HG03159 (cell line): ENCODE results near the gene ARFGEF3.

Experiments used
- ATAC-seq: cut with Tn5 transposase; IDR thresholded peaks from one replicate; pipeline ENCODE4 v1.9.1; 2021; ENCODE audit warnings: mild to moderate bottlenecking, moderate library complexity; ENCODE audit not compliant: unreplicated experiment

ARFGEF3 gene

DNA sequence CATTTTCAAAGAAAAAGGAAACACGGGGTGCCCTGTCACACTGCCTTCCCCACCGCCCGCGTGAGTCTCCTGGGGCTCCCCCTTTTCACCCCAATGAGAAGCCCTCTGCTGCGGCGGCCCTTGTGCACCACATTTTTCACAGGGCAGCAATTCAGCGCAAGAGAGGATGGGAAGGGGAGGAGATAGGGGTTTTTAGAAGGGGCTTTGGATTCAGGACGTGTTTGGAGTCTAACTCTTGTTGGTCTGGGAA, 726 bp upstream of the ARFGEF3 start:
- ATAC-seq, result no peak

DNA sequence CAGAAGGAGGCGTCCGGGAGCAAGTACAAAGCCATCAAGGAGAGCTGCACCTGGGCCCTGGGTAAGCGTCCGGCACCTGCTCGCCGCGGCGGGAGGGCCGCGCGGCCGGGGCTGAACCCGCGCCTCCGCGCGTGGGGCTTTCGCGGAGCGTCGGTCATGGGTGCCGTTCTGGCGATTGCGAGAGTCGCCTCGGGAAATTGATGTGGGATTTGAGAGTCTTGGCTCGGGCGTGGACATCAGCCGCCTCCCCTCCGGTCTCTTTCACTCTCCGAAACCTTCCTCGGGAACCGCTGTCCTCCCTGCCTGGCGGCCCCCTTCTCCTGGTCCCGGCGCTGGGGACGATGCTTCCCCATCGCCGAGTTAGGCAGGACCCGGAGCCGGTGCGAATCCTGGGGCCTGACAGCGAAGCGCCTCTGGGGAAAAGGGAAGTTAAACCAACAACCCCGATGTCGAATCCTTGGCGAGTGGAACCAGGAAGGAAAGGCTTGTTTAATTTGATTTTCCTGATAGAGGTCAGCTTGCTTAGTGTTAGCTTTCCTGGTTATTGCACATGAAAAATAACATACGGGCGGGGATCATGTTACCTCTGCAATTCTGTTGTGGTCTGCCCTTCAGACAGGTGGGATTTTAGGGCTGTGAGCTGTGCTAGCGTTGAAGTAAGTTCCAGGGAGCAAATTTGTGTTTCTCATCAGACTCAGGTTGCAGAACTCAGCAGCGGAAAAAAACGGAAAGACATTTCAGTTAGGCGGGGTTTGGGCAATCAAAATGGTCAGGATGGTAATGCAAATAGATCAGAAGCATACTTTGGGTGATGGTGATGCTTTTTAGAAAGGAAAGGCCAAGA, 594 bp downstream of the ARFGEF3 start:
- peak; percentile 24 for ATAC-seq

DNA sequence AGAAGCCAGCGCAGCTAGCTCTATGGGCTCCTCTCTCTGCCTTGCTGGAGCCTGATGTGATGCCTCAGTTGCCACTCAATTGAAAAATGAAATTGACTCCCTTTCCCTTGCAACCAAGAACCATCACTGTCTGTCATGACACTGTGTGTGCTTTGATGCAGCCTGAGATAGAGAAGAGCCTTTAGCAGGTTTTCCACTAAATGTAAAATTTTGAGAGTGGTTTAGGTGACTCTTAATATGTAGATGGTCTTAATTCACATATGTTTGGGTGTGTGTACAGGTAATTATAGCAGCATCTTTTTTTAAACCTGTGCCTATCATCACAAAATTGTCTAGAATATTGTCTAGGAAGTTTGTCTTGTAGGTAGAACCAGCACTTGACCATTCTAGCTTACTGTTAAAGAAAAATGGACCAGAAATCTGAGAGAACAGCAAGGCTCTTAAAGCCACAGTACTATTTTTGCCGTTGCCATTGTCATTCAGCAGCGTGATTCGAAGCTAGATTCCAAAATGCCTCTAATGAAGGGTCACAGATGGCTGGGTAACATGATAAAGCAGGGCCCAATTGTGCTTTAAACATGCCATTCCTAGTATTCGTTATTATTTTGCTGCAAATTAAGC, 1.3 kb downstream of the ARFGEF3 start:
- ATAC-seq, result no peak

DNA sequence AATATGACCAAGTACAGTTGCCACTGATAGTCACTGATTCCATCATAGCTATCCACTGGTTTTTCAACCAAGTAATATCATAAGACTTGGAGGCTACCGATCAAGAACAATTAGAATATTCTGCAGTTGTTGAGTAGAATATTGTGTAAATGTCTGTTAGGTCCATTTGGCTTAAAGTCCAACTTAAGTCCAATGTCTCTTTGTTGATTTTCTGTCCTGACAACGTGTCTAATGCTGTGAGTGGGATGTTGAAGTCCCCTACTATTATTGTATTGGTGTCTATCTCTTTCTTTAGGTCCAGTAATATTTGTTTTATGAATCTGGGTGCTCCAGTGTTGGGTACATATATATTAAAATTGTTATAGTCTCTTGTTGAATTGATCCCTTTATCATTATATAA, 13.9 kb downstream of the ARFGEF3 start:
- no peak for ATAC-seq

DNA sequence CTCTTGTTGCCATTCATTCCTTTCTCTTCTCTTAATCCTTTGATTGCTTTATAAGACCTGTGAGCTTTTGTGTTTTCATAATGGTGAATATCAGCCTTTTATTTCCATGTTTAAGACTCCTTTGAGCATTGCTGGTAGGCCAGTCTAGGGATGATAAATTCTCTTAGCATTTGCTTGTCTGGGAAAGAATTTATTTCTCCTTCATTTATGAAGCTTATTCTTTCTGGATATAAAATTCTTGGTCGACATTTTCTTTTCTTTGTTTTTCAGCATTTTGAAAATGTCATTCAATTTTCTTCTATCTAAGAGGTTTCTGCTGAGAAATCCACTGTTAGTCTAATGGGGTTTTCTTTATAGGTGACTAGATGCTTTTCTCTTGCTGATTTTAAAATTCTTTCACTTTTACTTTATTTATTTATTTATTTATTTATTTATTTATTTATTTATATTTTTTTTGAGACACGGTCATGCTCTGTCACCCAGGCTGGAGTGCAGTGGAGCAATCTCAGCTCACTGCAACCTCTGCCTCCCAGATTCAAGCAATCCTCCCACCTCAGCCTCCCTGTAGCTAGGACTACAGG, 15.0 kb downstream of the ARFGEF3 start:
- ATAC-seq, result no peak

DNA sequence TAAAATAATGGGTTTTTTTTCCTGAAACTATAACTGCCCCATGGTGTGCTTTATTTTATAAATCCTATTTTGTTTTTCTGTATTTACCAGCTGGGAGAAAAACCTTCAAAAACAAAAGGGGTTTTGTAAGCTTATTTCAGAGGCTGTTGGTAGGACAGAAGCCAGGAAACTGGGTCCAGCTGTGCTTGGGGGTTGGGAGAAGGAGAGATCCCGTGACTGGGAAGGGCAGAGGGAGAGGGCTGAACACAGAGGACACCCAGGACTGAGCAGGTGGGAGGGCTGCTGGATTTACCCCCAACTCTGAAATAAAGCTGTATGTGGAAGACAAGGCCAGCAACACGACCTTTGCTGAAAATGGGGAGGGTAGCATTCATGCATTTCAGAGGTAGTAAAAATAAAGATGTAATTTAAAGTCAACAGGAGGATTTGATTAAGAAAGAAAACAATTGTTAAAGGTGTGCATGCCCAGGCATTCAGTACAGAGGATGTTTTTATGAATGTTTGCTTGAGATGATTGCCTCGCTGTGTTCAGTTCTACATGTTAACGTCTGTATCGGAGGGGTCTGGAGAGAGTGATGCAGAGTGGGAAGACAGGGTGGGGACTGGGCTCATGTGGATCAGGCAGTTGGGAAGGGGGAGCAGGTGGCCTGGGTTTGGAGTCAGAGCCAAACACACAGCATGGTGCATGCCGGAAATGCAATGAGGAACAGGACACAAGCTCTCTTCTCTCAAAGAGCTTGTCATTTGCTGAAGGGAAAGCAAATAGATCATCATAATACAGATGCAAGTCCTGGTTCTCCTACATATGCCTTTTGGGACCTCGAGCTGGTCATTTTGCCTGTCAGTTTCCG, 21.4 kb downstream of the ARFGEF3 start:
- no peak for ATAC-seq

DNA sequence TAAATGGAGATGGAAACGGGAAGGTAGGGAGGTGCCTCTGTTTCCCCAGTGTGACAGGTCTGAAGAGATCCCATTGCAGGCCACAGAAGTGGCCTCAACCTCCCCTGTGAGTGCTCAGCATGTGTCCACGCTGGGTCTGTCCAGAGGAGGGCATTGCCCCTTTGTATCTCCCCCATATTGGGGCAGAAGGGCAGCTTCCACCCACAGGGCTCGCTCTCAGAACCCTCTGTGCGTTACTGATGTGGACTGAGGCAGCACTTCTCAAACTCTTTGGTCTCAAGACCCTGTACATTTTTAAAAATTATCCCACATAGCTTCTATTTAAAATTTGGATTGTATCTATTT, 22.0 kb downstream of the ARFGEF3 start:
- no peak for ATAC-seq

DNA sequence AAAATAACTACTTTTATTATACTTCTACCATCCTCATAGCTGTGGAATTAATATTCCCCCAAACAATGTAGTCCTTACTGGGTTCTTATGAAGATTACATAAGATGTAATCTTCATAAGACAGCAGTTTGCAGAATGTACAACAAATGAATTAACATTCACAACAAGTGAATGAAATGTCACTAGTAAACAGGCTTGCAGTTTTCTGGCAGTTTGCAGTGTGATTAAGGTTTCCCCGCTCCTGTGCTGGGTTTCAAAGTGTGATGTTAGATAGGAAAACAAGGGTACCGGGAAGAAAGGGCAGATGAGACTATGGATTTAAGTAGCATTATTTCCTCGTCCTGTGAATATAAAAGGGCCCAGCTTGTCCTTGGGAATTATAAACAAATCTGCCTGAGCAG, 22.5 kb downstream of the ARFGEF3 start:
- ATAC-seq, result no peak

DNA sequence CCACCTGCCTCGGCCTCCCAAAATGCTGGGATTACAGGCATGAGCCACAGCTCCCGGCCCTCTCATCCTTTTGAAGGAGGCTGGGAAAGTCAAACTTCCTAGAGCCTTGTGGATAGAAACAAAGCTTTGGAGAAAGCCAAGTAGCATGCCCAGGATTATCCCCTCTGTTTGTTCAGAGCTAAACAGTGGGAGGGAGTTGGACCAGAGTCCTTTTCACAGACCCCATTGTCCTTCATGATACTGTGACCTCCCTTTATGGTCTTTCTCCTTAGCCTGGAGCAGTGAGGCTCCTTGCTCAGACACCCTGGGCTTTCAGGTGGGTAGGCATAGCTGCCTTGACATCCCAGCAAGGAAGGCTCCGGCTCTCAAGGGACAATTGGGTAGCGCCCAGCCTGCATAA, 25.4 kb downstream of the ARFGEF3 start:
- no peak for ATAC-seq

DNA sequence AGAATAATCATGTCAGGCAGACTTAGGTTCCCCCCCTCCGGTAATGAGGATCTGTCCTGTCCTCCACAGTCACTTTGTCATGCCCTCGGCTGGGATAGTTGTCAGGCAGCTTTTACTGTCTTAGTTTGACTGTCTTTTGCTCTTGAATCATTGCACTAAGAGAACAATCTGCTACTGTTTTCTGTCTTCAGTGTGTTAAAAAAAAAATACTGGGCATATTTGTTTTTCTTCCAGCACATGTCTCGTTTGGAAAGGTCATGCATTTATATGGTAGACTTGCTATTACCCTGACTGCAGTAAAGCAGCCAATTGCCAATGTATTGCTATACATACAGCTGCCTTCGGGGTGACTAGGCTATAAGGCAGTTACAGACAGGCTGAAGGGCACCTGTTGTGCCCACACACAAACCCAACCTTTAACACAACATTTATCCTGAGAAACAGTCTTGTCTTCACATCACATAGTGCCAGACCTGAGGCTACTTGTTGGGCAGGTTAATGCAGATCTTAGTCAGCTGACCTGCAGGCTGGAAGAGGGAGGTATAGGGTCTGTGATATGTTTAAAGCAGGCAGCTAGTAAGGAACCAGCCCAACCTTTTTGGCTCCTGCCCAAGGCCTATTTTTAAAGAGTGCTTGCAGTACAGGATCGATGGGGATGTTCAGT, 26.7 kb downstream of the ARFGEF3 start:
- ATAC-seq, result no peak

DNA sequence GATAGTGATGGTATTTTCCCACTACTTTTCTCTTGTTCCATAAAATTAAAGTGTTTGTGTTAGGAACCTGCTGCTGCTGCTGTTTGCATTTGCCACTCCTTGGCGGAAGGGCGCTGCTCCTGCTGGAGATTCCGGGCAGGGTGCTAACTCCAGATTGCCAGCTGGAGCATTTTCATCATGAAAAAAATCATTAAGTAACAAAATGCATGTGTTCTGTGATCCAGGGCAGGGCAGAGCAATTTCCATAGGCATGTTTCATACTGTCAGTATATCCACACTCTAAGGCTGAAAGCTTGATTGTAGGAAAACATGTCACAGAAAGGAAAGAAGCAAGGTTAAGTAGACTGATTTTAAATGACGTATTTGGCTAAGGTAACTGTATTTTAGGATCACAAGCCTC, 32.5 kb downstream of the ARFGEF3 start:
- no peak for ATAC-seq

DNA sequence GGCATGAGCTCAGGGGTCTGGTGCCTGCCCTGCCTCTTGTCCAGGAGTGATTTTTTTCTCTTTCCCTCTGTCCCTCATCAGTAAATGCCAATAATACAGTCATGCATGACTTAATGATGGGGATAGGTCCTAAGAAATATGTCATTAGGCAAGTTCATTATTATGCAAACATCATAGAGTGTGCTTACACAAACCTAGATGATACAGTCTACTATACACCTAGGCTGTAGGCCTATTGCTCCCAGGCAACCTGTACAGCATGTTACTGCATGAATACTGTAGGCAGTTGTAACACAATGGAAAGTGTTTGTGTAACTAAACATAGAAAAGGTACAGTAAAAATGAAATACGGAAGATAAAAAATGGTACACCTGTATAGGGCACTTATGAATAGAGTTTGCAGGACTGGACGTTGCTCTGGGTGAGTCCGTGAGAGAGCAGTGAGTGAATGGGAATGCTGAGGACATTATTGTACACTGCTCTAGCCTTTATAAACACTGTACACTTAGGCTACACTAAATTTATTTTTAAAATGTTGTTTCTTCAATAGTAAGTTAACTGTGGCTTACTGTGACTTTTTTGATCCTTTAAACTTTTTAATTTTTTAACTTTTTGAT, 34.5 kb downstream of the ARFGEF3 start:
- no peak for ATAC-seq

DNA sequence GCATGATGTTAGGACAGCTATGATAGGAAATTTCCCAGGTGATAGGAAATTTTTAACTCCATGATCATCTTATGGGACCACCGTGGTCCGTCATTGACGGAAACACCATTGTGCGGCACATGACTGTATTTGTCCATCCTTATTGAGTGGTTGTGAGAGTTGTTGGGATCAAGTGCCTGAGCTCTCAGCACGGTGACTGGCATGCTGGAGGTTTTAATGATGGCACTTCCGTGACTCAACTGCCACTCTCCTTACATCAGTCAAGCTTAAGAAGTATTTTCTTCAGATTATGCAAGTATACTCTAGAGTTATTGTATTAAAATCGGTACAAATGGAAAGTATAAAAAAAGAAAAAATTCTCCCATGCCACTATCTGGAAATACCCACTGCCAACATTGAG, 35.8 kb downstream of the ARFGEF3 start:
- no peak for ATAC-seq

DNA sequence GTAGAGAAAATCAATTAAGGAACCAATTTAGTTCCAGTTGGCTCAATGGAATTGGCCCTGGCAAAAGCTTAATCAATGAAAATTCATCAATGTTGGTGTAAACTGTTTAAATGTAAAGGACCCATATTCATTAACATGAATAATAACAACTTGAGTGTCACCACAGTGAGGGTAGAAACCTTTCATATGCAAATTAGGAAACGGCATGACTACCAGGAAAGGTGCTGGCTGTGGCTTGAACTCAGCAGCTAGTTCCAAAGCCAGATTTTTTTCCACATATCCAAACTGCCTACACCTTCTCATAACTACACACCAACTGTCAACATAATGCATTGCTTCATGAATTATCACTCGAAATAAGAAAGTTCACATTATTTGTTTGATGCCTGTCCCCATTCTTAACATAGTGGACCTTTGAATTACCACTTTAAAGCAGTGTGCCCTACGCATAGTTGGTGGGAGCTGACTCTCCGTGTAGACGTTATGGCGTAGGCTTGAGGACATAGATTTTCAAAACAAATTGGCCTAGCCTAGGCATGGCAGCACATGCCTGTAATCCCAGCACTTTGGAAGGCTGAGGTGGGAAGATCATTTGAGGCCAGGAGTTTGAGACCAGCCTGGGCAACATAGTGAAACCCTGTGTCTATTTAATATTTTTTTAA, 36.8 kb downstream of the ARFGEF3 start:
- ATAC-seq, result no peak

DNA sequence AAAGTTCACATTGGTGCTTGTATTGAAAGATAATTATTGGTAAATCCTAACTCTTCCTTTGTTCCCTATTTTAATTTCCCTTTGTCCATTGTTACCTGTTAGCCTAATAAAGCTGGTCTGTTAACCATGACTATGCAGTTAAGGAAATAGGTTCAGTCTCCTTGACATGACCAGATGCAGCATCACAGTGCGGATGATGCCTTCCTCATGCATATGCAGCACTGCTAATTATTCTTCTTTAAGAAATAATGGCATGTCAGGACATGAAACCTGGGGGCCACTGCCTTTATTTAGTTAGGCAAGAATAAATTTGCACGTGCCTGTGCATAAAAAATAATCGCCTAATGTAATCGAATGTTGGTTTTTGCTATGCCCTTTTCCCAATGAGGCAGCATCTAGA, 40.1 kb downstream of the ARFGEF3 start:
- no peak for ATAC-seq

DNA sequence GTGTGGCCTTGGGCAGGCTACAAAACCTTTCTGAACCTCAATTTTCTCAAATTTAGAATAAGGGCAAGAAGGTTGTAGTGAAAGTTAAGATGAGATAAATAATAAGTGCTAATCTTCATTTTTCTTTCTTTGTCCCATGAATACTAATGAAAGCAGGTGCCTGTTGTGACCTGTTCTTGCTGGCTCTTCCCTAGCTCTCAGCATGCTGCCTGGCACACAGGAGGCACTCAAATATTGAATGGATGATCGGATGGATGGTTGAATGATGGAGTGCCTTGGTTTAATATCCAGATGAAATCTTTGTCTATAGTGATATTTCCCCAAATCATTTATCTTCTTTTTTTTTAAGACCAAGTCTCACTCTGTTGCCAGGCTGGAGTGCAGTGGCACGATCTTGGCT, 41.6 kb downstream of the ARFGEF3 start:
- no peak for ATAC-seq

DNA sequence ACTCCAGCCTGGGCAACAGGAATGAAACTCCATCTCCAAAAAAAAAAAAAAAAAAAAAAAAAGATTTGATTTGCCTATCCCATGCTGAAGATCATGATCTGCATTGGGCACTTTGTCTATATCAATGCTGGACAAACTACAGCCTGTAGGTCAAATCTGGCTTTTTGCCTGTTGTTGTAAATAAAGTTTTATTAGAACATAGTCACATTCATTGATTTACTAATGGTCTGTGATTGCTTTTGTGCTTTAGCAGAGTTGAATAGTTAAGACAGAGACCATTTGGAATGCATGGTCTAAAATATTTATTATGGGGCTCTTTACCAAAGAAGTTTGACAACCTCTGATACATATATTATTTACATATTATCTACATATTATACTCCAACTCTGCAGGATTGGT, 42.6 kb downstream of the ARFGEF3 start:
- no peak for ATAC-seq

DNA sequence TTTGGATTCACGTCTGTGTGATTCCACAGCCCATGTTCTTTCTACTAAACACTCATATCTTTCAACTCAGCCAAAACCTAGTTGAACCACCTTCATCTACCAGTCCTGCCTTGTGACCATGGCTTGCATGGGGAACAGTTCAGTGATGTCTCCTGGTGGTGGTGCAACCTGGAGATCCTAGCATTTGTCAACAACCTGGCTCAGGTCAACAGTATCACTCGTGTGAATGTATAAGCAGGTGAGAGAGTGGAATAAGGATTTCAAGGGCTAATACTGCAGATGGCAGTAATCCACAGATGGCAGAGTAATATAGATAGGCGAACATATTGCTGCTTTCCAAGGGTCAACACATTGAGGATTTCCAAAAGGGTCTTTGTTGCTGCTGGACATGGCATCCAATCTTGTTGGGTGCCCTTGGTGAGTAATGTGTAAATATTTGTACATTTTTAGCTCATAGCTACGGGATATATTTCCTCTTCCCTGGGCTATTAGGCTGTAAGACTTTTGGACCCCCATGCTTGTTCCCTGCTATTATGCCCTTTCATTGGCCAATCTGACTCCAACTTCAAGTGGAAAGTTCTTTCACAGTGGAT, 43.1 kb downstream of the ARFGEF3 start:
- no peak for ATAC-seq

DNA sequence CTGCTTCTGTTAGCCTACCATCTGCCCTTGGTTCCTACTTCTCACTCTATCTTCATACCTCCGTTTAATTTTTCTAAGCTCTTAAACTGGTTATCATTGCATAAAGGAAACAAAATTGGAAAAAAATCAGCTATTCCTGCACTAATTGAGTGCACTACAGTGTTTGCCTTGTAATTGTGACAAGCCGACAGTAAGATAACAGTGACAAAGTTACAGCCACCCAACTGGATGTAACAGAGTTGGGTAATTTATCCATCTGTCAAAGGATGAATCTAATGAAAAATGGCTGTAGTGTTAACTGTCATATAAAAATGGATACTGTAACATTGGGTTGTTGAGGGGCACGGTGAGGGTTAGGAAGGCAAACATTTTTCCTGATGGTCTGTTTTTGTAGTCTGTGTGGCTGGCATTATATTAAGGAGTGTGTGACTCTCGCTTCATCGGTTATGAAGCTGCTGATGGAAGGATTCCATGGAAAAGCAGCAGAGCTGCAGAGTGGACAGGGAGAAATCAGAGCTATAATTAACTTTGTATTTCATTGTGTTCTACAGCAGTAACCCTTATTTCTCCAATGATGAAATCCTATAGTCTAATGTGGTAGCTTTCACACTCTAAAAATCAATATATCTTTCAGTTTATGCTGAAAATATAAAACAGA, 43.8 kb downstream of the ARFGEF3 start:
- no peak for ATAC-seq
